ENCODE results near the gene KIF17.
"Not testable (repeated sequence)": the region's sequence is repeated elsewhere in the genome, so short reads cannot be mapped to it uniquely, and the experiment has no call there.

KIF17 gene

GRCh38 chr1:20685099-20685662 lies 32.6 kb downstream of the KIF17 start:
- DNase-seq, result no peak

GRCh38 chr1:20684651-20685050 lies 33.2 kb downstream of the KIF17 start:
- no peak for DNase-seq

GRCh38 chr1:20684050-20684620 lies 33.7 kb downstream of the KIF17 start:
- DNase-seq, result no peak

GRCh38 chr1:20683614-20684013 lies 34.2 kb downstream of the KIF17 start:
- no peak for DNase-seq

- DNase-seq, result no peak
These were observed 35.1 kb downstream of the KIF17 start for GRCh38 chr1:20682571-20683236.

- no peak for DNase-seq
These were observed 35.8 kb downstream of the KIF17 start for GRCh38 chr1:20681999-20682398.

- DNase-seq, result no peak
These were observed 37.5 kb downstream of the KIF17 start for GRCh38 chr1:20680269-20680668.

- DNase-seq, result no peak
These were observed 39.2 kb downstream of the KIF17 start for GRCh38 chr1:20678599-20678998.

GRCh38 chr1:20673626-20674025 lies 44.2 kb downstream of the KIF17 start:
- DNase-seq, result not testable (repeated sequence)

GRCh38 chr1:20672265-20672632 lies 45.6 kb downstream of the KIF17 start:
- no peak for DNase-seq

GRCh38 chr1:20670936-20671335 lies 46.9 kb downstream of the KIF17 start:
- DNase-seq, result no peak

GRCh38 chr1:20668581-20668980 lies 49.2 kb downstream of the KIF17 start:
- no peak for DNase-seq

GRCh38 chr1:20666804-20667203 lies 51.0 kb downstream of the KIF17 start:
- no peak for DNase-seq

- no peak for DNase-seq
These were observed 51.7 kb downstream of the KIF17 start for GRCh38 chr1:20666146-20666545.

- no peak for DNase-seq
These were observed 52.1 kb downstream of the KIF17 start for GRCh38 chr1:20665726-20666125.

GRCh38 chr1:20663969-20664715 lies 53.7 kb downstream of the KIF17 start:
- DNase-seq, result no peak

GRCh38 chr1:20663365-20663764 lies 54.4 kb downstream of the KIF17 start:
- no peak for DNase-seq

GRCh38 chr1:20662110-20662475 lies 55.7 kb downstream of the KIF17 start:
- DNase-seq, result no peak

- peak; percentile 97 to 98 for DNase-seq
These were observed 56.3 kb downstream of the KIF17 start, which contains the start of gene DDOST for GRCh38 chr1:20661207-20662109. DDOST (minus strand) TSS chr1:20661369; CDS start chr1:20661350, 19 bp downstream.

- no peak for DNase-seq
These were observed 57.0 kb downstream of the KIF17 start for GRCh38 chr1:20660847-20661206.

- DNase-seq, result no peak
These were observed 57.4 kb downstream of the KIF17 start for GRCh38 chr1:20660363-20660762.

- DNase-seq, result no peak
These were observed 59.5 kb downstream of the KIF17 start for GRCh38 chr1:20658166-20658915.
